Measurements from ENCODE around the gene BCKDHA. TPM values are rescaled to one million over a fixed set of nuclear protein-coding genes. Genes with fewer than 3 reads are reported as not detected.

BCKDHA gene
- total RNA-seq, 2 donors from 2014 or later = 17.3 to 20.4 TPM

Other genes with a start within 250 kb of the BCKDHA start
- 10 to 100 TPM; 22.6 to 44.9 TPM for gene CYP2S1, start 204.6 kb upstream of the BCKDHA start, total RNA-seq
- gene AXL, start 178.6 kb upstream of the BCKDHA start, total RNA-seq = 10 to 100 TPM in 1 of 2 donors, 1 to 10 TPM in 1; 6.3 to 27.4 TPM
- gene HNRNPUL1, start 133.4 kb upstream of the BCKDHA start, total RNA-seq = 100 to 1,000 TPM; 162 to 172 TPM
- 10 to 100 TPM; 24.1 to 26.3 TPM for gene CCDC97, start 87.6 kb upstream of the BCKDHA start, total RNA-seq
- 10 to 100 TPM in 1 of 2 donors, 1 to 10 TPM in 1; 7.4 to 14.7 TPM for gene TGFB1, start 43.9 kb upstream of the BCKDHA start, total RNA-seq
- 1 to 10 TPM; 6.2 to 8.6 TPM for gene B9D2, start 33.7 kb upstream of the BCKDHA start, total RNA-seq
- gene TMEM91, start 21.3 kb upstream of the BCKDHA start, total RNA-seq = 1 to 10 TPM; 2.8 to 4.9 TPM
- gene EXOSC5, start 459 bp upstream of the BCKDHA start, total RNA-seq = 10 to 100 TPM; 11.8 to 12.7 TPM
- gene B3GNT8, start 29.6 kb downstream of the BCKDHA start, total RNA-seq = 10 to 100 TPM; 28.7 to 94.9 TPM
- 10 to 100 TPM; 43.6 to 48.9 TPM for gene DMAC2, start 42.1 kb downstream of the BCKDHA start, total RNA-seq
- gene ERICH4, start 45.3 kb downstream of the BCKDHA start, total RNA-seq = not detected
- gene CEACAM21, start 178.3 kb downstream of the BCKDHA start, total RNA-seq = 1 to 10 TPM in 1 of 2 donors, not detected in 1; 1.5 TPM
- gene CEACAM4, start 229.3 kb downstream of the BCKDHA start, total RNA-seq = under 1 TPM; 0.22 to 0.24 TPM

All from left colon (tissue), 2 donors.